B cell (primary cell): Measurements from ENCODE around the gene HERC2. TPM values are rescaled to one million over a fixed set of nuclear protein-coding genes. Genes with fewer than 3 reads are reported as not detected.

Source experiments
- ATAC-seq: fragments of 200-7000 bp; cut with Tn5 transposase; one replicate; pipeline ENCODE4 v1.10.0; 2021; ENCODE audit warnings: low read depth, mild to moderate bottlenecking, moderate number of reproducible peaks, moderate library complexity
- CTCF ChIA-PET: fragments of 350-600 bp; sonication (Branson Sonifier 250); formaldehyde crosslinking; loops from one replicate; lab custom pipeline; 2021; ENCODE audit warnings: antibody characterized with exemption, inconsistent platforms; lab: Charles Lee
- POLR2A ChIA-PET: fragments of 350-600 bp; sonication (Branson Sonifier 250); formaldehyde crosslinking; loops from one replicate; lab custom pipeline; 2021; ENCODE audit warnings: antibody characterized with exemption; lab: Charles Lee
- DNase-seq: peaks from one replicate; pipeline ENCODE4 v3.0.0; 2013
- H2AFZ ChIP-seq: 2 replicates; pipeline ENCODE4 v1.6.1; 2012; ENCODE audit warnings: mild to moderate bottlenecking, low read depth, low read length; ENCODE audit not compliant: insufficient read depth, poor library complexity, severe bottlenecking
- H3K27ac ChIP-seq, 2 donors: 1 replicate in 1 of 2; 2 replicates in 1 of 2; pipeline ENCODE4 v1.5.1; 2012 to 2013; ENCODE audit warnings: low read length in 2 of 2, mild to moderate bottlenecking in 2 of 2, moderate library complexity in 1 of 2
- H3K27me3 ChIP-seq, 4 experiments: fragments of 200-600 bp in 1 of 4; sonication (generic) in 1 of 4; replicated peaks in 1 of 4; 1 replicate in 2 of 4; 2 replicates in 2 of 4; pipeline versions ENCODE4 v1.6.1 to v1.7.0; 2013 to 2016; ENCODE audit warnings: low read length in 3 of 4, mild to moderate bottlenecking in 2 of 4, mixed read lengths in 1 of 4, moderate library complexity in 1 of 4; ENCODE audit not compliant: insufficient read depth in 4 of 4, control insufficient read depth in 3 of 4; ENCODE audit errors: control extremely low read depth in 1 of 4
- H3K36me3 ChIP-seq, 2 experiments: replicated peaks in 1 of 2; 1 replicate in 1 of 2; 2 replicates in 1 of 2; pipeline versions ENCODE4 v1.6.1 to v1.7.1; 2013; ENCODE audit warnings: low read length in 1 of 2; ENCODE audit not compliant: insufficient read depth in 2 of 2, control insufficient read depth in 1 of 2; ENCODE audit errors: control extremely low read depth in 1 of 2, extremely low read depth in 1 of 2
- H3K4me1 ChIP-seq, 2 donors: fragments of 200-600 bp in 1 of 2; sonication (generic) in 1 of 2; 1 replicate in 1 of 2; 2 replicates in 1 of 2; pipeline versions ENCODE4 v1.5.1 to v1.6.1; 2013 to 2017; ENCODE audit warnings: low read length in 2 of 2; ENCODE audit not compliant: control insufficient read depth in 2 of 2, insufficient read depth in 2 of 2
- H3K4me2 ChIP-seq: replicated peaks from 2 replicates; pipeline ENCODE3; 2012; ENCODE audit warnings: mild to moderate bottlenecking, low read depth, low read length; ENCODE audit not compliant: poor library complexity, severe bottlenecking
- H3K4me3 ChIP-seq, 5 experiments: fragments of 200-600 bp in 1 of 5; sonication (generic) in 1 of 5; 1 replicate in 3 of 5; 2 replicates in 2 of 5; pipeline versions ENCODE4 v1.5.1 to v1.7.0; 2011 to 2016; ENCODE audit warnings: low read length in 4 of 5, mild to moderate bottlenecking in 4 of 5, low read depth in 2 of 5, control low read depth in 1 of 5, moderate library complexity in 1 of 5; ENCODE audit not compliant: insufficient read depth in 1 of 5; ENCODE audit errors: control extremely low read depth in 1 of 5, extremely low read depth in 1 of 5
- H3K79me2 ChIP-seq: fragments of 200-600 bp; sonication (generic); one replicate; pipeline ENCODE4 v1.6.0; 2016; ENCODE audit warnings: low read length; ENCODE audit not compliant: control insufficient read depth, insufficient read depth
- H3K9ac ChIP-seq: fragments of 200-600 bp; sonication (generic); 2 replicates; pipeline ENCODE4 v1.6.1; 2017; ENCODE audit warnings: mild to moderate bottlenecking, low read length, moderate library complexity
- H3K9me3 ChIP-seq, 3 donors: one replicate each; pipeline versions ENCODE4 v1.6.1 to v1.7.1; 2013; ENCODE audit warnings: low read length in 2 of 3; ENCODE audit not compliant: control insufficient read depth in 2 of 3, insufficient read depth in 1 of 3; ENCODE audit errors: control extremely low read depth in 1 of 3
- H4K20me1 ChIP-seq: 2 replicates; pipeline ENCODE4 v1.6.0; 2012; ENCODE audit warnings: mild to moderate bottlenecking, low read length; ENCODE audit not compliant: insufficient read depth, control insufficient read depth, poor library complexity, severe bottlenecking
- H3K27ac Mint-ChIP-seq: one replicate; pipeline ENCODE4 v1.8.0; 2021; ENCODE audit warnings: mixed read lengths
- H3K27me3 Mint-ChIP-seq: one replicate; pipeline ENCODE4 v1.8.0; 2021; ENCODE audit warnings: mixed read lengths
- H3K4me1 Mint-ChIP-seq: one replicate; pipeline ENCODE4 v1.8.0; 2021; ENCODE audit warnings: mixed read lengths
- H3K4me3 Mint-ChIP-seq: one replicate; pipeline ENCODE4 v1.8.0; 2021; ENCODE audit warnings: mixed read lengths
- H3K9me3 Mint-ChIP-seq: one replicate; pipeline ENCODE4 v1.8.0; 2022; ENCODE audit warnings: mixed read lengths; ENCODE audit not compliant: insufficient read depth
- EZH2 ChIP-seq: IDR thresholded peaks from 2 replicates; pipeline ENCODE4 v1.6.1; 2012; ENCODE audit warnings: borderline replicate concordance, low read depth, mild to moderate bottlenecking, moderate library complexity, low read length; ENCODE audit not compliant: insufficient read depth, poor library complexity, severe bottlenecking
- WGBS: methylation state at CpG from one replicate; pipeline ENCODE4 v1.1.5; 2013; ENCODE audit warnings: missing lambda C conversion rate; ENCODE audit not compliant: insufficient coverage; 5-methylcytosine and 5-hydroxymethylcytosine counted together
- intact Hi-C: fragments of 100-400 bp; cut with micrococcal nuclease; formaldehyde crosslinking; loops from one replicate; pipeline ENCODE4 v1.10.0; 2022
- polyA plus RNA-seq: library from polyadenylated mRNA; depleted of rRNA; stranded (reverse); fragments of >200 nt; gene quantifications from 2 replicates; pipeline ENCODE4 v1.2.3, GENCODE V29; 2012
- total RNA-seq, 2 donors: library from RNA; stranded (reverse); fragments of 120-200 nt in 1 of 2; gene quantifications; 1 replicate in 1 of 2; 2 replicates in 1 of 2; pipeline versions ENCODE4 v1.2.3 to v1.2.4, GENCODE V29; 2013 to 2022
- TF ChIP-seq, protein P1 (sequence below): fragments of 200-600 bp; IDR thresholded peaks from one replicate; pipeline ENCODE4 v1.8.0; 2022; ENCODE audit warnings: antibody characterized with exemption, mild to moderate bottlenecking

Gene HERC2
- total and polyA plus RNA-seq, 2 donors (not counting 1 experiment from before 2014, with no cell fraction given): 31.0 to 52.7 TPM

DNA sequence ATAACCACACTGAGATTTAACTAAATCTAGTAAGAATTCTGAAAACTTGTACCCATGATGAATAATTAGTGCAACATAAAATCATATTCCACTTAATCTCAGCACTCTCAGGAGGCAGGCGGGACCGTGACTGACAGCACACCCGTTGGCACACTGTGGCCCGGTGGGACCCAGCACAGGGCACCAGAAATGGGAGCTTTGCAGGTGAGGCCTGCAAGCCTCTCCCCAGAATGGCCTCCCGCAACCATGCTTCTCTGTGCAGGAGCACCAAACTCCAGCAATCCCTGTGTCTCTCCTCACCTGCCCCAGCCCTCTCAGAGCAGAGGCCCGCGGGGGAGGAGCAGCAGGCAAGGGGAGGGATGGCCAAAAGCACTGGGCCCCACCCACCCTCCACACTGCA is 191.3 kb downstream of the HERC2 start:
- TF ChIP-seq EZH2: no peak
- TF ChIP-seq, protein P1, sequence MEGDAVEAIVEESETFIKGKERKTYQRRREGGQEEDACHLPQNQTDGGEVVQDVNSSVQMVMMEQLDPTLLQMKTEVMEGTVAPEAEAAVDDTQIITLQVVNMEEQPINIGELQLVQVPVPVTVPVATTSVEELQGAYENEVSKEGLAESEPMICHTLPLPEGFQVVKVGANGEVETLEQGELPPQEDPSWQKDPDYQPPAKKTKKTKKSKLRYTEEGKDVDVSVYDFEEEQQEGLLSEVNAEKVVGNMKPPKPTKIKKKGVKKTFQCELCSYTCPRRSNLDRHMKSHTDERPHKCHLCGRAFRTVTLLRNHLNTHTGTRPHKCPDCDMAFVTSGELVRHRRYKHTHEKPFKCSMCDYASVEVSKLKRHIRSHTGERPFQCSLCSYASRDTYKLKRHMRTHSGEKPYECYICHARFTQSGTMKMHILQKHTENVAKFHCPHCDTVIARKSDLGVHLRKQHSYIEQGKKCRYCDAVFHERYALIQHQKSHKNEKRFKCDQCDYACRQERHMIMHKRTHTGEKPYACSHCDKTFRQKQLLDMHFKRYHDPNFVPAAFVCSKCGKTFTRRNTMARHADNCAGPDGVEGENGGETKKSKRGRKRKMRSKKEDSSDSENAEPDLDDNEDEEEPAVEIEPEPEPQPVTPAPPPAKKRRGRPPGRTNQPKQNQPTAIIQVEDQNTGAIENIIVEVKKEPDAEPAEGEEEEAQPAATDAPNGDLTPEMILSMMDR: no peak
- ChIA-PET CTCF (no interaction called here), POLR2A (no interaction called here)
- DNase-seq (no peak), ATAC-seq (no peak)
- no peaks in the 10 kb centered on the region for H3K9me3 ChIP-seq
- no peak overlapping the region for H3K4me2 ChIP-seq
- no peaks in the 10 kb centered on the region for H3K27me3 Mint-ChIP-seq
- no peaks in the 10 kb centered on the region for H3K9me3 Mint-ChIP-seq
- peaks cover 14% of the 10 kb centered on the region for H3K4me1 Mint-ChIP-seq
- no peak overlapping the region for H3K9ac ChIP-seq
- H3K36me3 ChIP-seq: peaks cover 0 to 37% of the 10 kb centered on the region in 2 experiments
- peaks cover 0 to 5% of the 10 kb centered on the region in 2 donors for H3K4me1 ChIP-seq
- no peaks in the 10 kb centered on the region for H3K27me3 ChIP-seq
- no peaks in the 10 kb centered on the region for H3K79me2 ChIP-seq
- H3K4me3 Mint-ChIP-seq: no peak overlapping the region
- intact Hi-C loops: no loop called here
- H3K4me3 ChIP-seq: no peak overlapping the region
- H2AFZ ChIP-seq: no peak overlapping the region
- H4K20me1 ChIP-seq: no peaks in the 10 kb centered on the region
- H3K27ac Mint-ChIP-seq: no peak overlapping the region
- H3K27ac ChIP-seq: no peak overlapping the region
- over 99% methylated on average over 7 of the region's 7 CpGs for WGBS

DNA sequence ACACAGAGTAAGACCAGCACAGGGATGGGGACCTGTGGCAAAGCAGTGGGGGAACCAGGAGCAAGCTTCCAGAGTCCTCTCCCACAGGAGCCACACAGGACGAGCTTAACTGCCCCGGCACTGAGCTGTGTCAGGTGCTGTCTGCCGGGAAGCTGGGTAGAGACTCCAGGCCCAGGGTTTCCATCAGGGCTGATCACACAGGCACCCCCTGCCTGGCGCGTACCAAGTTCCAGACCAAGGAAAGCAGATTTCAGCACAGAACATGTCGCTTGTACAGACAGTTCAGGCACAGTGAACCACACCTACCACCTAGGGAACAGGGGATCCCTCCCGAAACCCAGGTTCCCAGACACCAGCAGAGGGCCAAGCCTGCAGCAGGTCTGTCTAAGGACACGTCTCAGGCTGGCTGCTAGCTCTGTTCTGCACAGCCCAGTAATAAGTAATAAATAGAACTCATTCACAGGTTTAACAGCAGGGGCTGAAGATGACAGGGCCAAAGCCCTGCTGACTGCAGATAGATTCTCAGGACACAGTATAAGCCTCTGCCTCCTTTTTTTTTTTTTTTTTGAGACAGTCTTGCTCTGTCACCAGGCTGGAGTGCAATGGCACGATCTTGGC is 192.6 kb downstream of the HERC2 start:
- POLR2A ChIA-PET: no interaction called here
- Histone ChIP-seq H3K27ac (no peak overlapping the region), H3K9ac (no peak overlapping the region), H3K36me3 (peaks cover 0 to 32% of the 10 kb centered on the region in 2 experiments), H3K4me3 (no peak overlapping the region), H4K20me1 (no peaks in the 10 kb centered on the region), H3K4me2 (no peak overlapping the region), H2AFZ (no peak overlapping the region), H3K27me3 (no peaks in the 10 kb centered on the region), H3K4me1 (peaks cover 0 to 5% of the 10 kb centered on the region in 2 donors), H3K79me2 (no peaks in the 10 kb centered on the region), H3K9me3 (no peaks in the 10 kb centered on the region)
- no peaks in the 10 kb centered on the region for H3K27me3 Mint-ChIP-seq
- TF ChIP-seq EZH2: no peak
- TF ChIP-seq, protein P1: no peak
- CTCF ChIA-PET: no interaction called here
- peaks cover 14% of the 10 kb centered on the region for H3K4me1 Mint-ChIP-seq
- H3K9me3 Mint-ChIP-seq: no peaks in the 10 kb centered on the region
- intact Hi-C loops: no loop called here
- 100% methylated on average over 5 of the region's 9 CpGs for WGBS
- no peak for ATAC-seq
- no peak overlapping the region for H3K4me3 Mint-ChIP-seq
- H3K27ac Mint-ChIP-seq: no peak overlapping the region
- no peak for DNase-seq
